Mesothelial cell of epicardium (in vitro differentiated cells): ENCODE results near the gene DRC3. TPM values are rescaled to one million over a fixed set of nuclear protein-coding genes. Genes with fewer than 3 reads are reported as not detected.

Source experiments
- DNase-seq, 2 experiments: peaks; one replicate each; pipeline ENCODE4 v3.0.0; 2021; ENCODE audit warnings: low spot score in 2 of 2; ENCODE audit not compliant: unreplicated experiment in 2 of 2
- H3K27ac Mint-ChIP-seq: 2 replicates; pipeline ENCODE4 v1.8.0; 2021; ENCODE audit warnings: mixed read lengths
- H3K27me3 Mint-ChIP-seq: 2 replicates; pipeline ENCODE4 v1.8.0; 2021; ENCODE audit warnings: low read depth, mixed read lengths
- H3K36me3 Mint-ChIP-seq: 2 replicates; pipeline ENCODE4 v1.8.0; 2021; ENCODE audit warnings: mixed read lengths
- H3K4me1 Mint-ChIP-seq: 2 replicates; pipeline ENCODE4 v1.8.0; 2021; ENCODE audit warnings: mixed read lengths
- H3K4me3 Mint-ChIP-seq: 2 replicates; pipeline ENCODE4 v1.8.0; 2021; ENCODE audit warnings: mild to moderate bottlenecking, moderate library complexity, mixed read lengths
- H3K9me3 Mint-ChIP-seq: 2 replicates; pipeline ENCODE4 v1.8.0; 2021; ENCODE audit warnings: mixed read lengths
- CTCF ChIP-seq: fragments of 200-600 bp; sonication (generic); IDR thresholded peaks from one replicate; pipeline ENCODE4 v1.5.0; 2021; ENCODE audit warnings: antibody characterized with exemption; ENCODE audit not compliant: unreplicated experiment
- total RNA-seq: library from RNA; stranded (reverse); gene quantifications from 3 replicates; pipeline ENCODE4 v1.2.1, GENCODE V29; 2021

DRC3 gene
- total RNA-seq, 1 donor from 2014 or later: 3.2 TPM

GRCh38 chr17:18014006-18014405, 41.3 kb downstream of the DRC3 start:
- no peaks in the 10 kb centered on the region for H3K27me3 Mint-ChIP-seq
- H3K36me3 Mint-ChIP-seq: peaks cover 16% of the 10 kb centered on the region
- DNase-seq: no peak
- no peak for TF ChIP-seq CTCF
- H3K9me3 Mint-ChIP-seq: peaks cover 4% of the 10 kb centered on the region
- H3K27ac Mint-ChIP-seq: peak overlapping the region; percentile 39
- peaks cover 3% of the 10 kb centered on the region for H3K4me1 Mint-ChIP-seq
- no peak overlapping the region for H3K4me3 Mint-ChIP-seq

- Mint-ChIP-seq H3K4me3 (no peak overlapping the region), H3K9me3 (no peaks in the 10 kb centered on the region), H3K27me3 (no peaks in the 10 kb centered on the region), H3K27ac (no peak overlapping the region), H3K36me3 (peaks cover 9% of the 10 kb centered on the region), H3K4me1 (peaks cover 16% of the 10 kb centered on the region)
- no peak for DNase-seq
- TF ChIP-seq CTCF: no peak
Measured at GRCh38 chr17:18015593-18015992, 42.9 kb downstream of the DRC3 start.

GRCh38 chr17:18016426-18016825, 43.8 kb downstream of the DRC3 start:
- H3K27ac Mint-ChIP-seq: no peak overlapping the region
- no peaks in the 10 kb centered on the region for H3K27me3 Mint-ChIP-seq
- no peaks in the 10 kb centered on the region for H3K9me3 Mint-ChIP-seq
- H3K4me3 Mint-ChIP-seq: no peak overlapping the region
- TF ChIP-seq CTCF: no peak
- DNase-seq: no peak
- H3K4me1 Mint-ChIP-seq: peaks cover 16% of the 10 kb centered on the region
- peaks cover 9% of the 10 kb centered on the region for H3K36me3 Mint-ChIP-seq

GRCh38 chr17:18017958-18018357, 45.3 kb downstream of the DRC3 start:
- Mint-ChIP-seq H3K27me3 (no peaks in the 10 kb centered on the region), H3K27ac (peak overlapping the region; percentile 70), H3K36me3 (peaks cover 7% of the 10 kb centered on the region), H3K9me3 (no peaks in the 10 kb centered on the region), H3K4me1 (peaks cover 16% of the 10 kb centered on the region), H3K4me3 (no peak overlapping the region)
- DNase-seq: no peak
- no peak for TF ChIP-seq CTCF

GRCh38 chr17:18018411-18018921, 45.8 kb downstream of the DRC3 start:
- no peak for DNase-seq
- TF ChIP-seq CTCF: no peak
- no peaks in the 10 kb centered on the region for H3K27me3 Mint-ChIP-seq
- H3K4me1 Mint-ChIP-seq: peaks cover 16% of the 10 kb centered on the region
- H3K9me3 Mint-ChIP-seq: no peaks in the 10 kb centered on the region
- peaks cover 5% of the 10 kb centered on the region for H3K36me3 Mint-ChIP-seq
- no peak overlapping the region for H3K4me3 Mint-ChIP-seq
- H3K27ac Mint-ChIP-seq: no peak overlapping the region

- no peak for TF ChIP-seq CTCF
- peaks cover 6% of the 10 kb centered on the region for H3K36me3 Mint-ChIP-seq
- H3K4me3 Mint-ChIP-seq: no peak overlapping the region
- H3K9me3 Mint-ChIP-seq: no peaks in the 10 kb centered on the region
- no peak for DNase-seq
- H3K27me3 Mint-ChIP-seq: no peaks in the 10 kb centered on the region
- H3K4me1 Mint-ChIP-seq: peaks cover 16% of the 10 kb centered on the region
- peak overlapping the region; percentile 47 for H3K27ac Mint-ChIP-seq
Measured at GRCh38 chr17:18019838-18020154, 47.1 kb downstream of the DRC3 start.
